Measurements from ENCODE around the gene CDC73.
"Not testable (repeated sequence)": the region's sequence is repeated elsewhere in the genome, so short reads cannot be mapped to it uniquely, and the experiment has no call there.

The CDC73 gene

GRCh38 chr1:193114485-193115095 is 7.2 kb upstream of the CDC73 start:
- DNase-seq = no peak

DNA sequence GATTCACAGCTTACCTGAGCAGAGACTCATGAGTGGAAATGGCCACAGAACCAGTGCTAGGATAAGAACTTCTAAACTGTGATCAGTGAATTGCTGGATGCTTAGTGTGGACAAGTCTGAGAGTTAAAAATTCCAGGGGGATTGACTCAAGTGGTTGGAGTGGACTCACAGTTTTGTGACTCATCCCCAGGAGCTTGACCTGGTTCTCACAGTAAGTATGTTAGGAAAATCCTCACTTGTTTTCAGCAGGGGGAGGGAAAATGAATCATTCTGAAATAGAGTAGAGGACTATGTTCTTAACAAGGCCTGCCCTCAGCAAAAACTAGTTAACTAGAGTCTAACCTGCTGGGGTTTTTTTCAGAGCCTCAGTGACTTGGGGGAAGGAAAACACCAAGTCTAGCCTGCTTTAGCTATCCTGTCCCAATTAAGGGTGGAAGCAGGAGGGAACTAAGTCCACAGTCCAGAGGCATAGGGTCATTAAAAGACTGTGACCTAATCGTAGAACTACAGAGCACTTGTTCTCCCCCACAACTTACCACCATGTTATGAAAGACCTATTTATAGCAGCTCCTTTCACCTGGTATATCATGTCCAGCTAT is 6.1 kb upstream of the CDC73 start:
- no peak for DNase-seq

- DNase-seq = not testable (repeated sequence)
Observed at GRCh38 chr1:193117167-193117566, 4.7 kb upstream of the CDC73 start.

DNA sequence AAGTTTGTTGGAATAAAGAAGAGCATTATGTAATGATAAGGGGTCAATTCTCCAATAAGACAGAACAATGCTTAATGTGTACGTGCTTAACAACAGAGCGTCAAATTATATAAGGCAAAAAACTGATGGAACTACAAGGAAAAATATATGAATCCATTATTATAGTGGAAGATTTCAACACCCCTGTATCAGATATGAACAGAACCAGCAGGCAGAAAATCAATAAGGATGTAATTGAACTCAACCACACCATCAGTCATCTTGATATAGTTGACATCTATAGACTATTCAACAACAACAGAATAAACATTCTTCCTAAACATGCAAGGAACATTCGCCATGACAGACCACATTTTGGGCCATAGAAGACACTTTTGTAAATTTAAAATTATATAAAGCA is 3.6 kb upstream of the CDC73 start:
- no peak for DNase-seq

- DNase-seq = no peak
Observed at GRCh38 chr1:193118803-193119730, 2.8 kb upstream of the CDC73 start.

DNA sequence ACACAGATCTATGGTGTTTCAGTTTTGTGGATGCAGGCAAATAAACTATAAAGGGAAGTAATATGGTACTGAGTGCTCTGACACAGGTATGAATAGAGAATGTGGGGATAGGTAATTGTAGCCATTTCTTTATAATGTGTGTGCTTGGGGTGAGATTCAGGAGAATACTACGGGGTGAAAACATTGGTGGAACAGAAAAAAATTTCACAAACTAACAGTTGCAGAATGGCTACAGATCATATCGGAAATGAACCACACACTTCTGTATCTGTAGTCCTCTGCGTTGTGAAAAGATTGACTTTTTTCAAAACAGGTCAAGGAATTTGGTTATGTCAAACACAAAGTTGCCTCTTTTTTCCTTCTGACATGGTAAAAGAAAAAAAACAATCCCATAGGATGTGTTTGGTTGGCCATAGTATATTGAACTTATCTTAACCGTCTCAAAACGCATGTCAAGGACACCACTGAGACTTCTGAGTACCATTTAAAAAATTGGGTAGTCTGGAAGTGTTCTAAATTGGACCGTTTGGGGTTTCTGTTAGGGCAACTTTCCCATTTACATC is 1.1 kb upstream of the CDC73 start:
- DNase-seq = no peak

DNA sequence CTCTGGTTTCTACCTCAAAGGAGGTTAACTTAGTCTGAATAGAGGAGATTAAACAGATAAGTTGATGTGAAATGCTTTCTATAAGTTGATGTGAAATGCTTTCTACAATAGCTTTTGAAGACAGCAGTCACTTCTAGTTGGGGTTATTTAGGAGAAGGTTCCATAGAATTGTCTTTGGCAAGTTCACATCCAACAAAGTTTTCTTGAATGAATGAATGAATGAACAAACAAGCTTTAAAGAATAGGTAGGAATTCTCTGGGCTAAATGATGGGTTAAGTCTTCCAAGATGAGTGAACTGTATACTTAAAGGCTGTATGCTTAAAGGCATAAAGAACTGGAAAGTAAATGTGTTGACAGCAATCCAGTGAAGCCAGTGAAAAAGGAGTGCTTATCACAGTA is 1.9 kb downstream of the CDC73 start:
- no peak for DNase-seq

DNA sequence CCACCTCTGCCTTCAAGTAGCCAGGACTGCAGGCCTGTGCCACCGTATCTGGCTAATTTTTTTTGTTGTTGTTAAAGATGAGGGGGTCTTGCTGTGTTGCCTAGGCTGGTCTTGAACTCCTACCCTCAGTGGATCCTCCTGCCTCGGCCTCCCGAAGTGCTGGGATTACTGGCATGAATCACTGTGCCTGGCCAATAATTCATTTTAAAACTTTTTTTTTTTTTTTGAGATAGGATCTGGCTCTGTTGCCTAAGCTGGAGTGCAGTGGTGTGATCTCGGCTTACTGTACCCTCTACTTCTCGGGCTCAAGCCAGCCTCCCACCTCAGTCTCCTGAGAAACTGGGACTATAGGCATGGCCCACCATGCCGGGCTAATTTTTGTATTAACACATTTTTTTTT is 3.5 kb downstream of the CDC73 start:
- no peak for DNase-seq

- DNase-seq = no peak
Observed at GRCh38 chr1:193131266-193131860, 9.5 kb downstream of the CDC73 start.

- no peak for DNase-seq
Observed at GRCh38 chr1:193140254-193140653, 18.4 kb downstream of the CDC73 start.

DNA sequence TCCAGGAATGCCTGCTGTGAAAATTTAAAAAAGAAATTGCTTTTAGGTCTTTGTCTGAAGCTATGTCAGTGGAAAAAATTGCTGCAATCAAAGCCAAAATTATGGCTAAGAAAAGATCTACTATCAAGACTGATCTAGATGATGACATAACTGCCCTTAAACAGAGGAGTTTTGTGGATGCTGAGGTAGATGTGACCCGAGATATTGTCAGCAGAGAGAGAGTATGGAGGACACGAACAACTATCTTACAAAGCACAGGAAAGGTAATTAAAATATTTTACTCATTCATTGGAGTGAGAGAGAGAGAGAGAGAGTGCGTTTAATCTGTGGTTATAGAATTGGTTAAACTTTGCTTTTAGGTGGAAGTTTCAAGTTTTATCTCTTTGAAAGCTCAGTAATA is 20.0 kb downstream of the CDC73 start:
- no peak for DNase-seq

- no peak for DNase-seq
Observed at GRCh38 chr1:193142409-193142808, 20.6 kb downstream of the CDC73 start.

GRCh38 chr1:193143285-193143684 is 21.5 kb downstream of the CDC73 start:
- no peak for DNase-seq

GRCh38 chr1:193144361-193144938 is 22.6 kb downstream of the CDC73 start:
- no peak for DNase-seq

- no peak for DNase-seq
Observed at GRCh38 chr1:193144999-193145398, 23.2 kb downstream of the CDC73 start.

GRCh38 chr1:193156117-193156821 is 34.4 kb downstream of the CDC73 start:
- no peak for DNase-seq

DNA sequence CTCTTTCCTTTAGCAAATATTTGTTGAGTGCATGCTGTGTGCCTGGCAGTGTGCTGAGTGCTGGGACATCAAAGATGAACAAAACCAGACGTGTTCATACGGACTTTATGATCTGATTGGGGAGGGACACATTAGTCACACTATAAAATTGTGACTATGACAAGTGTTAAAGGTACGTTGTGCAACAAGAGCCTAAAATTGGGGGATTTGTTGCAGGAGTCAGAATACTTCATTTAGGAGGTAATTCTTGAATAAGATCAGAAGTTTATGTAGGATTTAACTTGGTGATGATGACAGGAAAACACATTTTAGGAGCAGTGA is 35.0 kb downstream of the CDC73 start:
- no peak for DNase-seq

- DNase-seq = no peak
Observed at GRCh38 chr1:193157360-193157759, 35.5 kb downstream of the CDC73 start.

- DNase-seq = no peak
Observed at GRCh38 chr1:193176113-193176512, 54.3 kb downstream of the CDC73 start.

GRCh38 chr1:193176788-193177187 is 55.0 kb downstream of the CDC73 start:
- no peak for DNase-seq

DNA sequence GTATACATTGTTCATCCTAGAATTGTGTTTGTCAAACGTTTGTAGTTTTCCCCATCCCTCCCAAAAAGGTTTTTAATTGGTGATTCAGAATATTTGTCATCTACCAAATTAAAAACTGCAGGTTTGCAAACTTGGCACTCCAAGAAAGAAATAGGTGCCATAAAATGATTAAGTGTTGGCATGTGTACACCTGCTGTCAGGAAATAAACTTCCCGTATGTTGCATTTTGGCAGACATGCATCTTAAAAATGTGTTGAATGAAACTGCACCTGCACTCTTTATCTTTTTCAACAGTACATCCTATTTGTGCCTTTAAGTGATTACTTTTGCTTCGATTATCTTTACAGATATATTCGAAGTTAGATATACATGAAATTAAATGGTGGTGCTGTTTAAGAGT is 57.3 kb downstream of the CDC73 start:
- no peak for DNase-seq

DNA sequence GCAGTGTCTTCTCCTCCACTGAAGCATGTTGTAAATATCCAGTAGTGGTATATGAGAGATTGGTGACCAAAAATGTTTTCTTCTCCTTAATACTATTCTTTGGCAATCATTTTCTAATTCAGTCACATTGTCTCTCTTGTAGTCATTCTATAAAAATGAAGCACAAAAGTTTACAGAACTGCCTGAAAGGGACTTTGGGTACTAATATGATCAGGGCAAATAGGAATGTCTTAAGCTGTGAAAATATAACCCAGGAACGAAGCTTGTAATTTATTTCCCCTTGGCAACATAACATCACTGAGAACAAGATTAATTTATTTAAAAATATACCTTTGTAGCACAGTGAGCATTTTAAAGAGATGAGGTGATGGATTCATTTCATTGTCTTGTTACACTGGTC is 59.7 kb downstream of the CDC73 start:
- no peak for DNase-seq
